GM06990 (cell line): Measurements from ENCODE around the gene TNPO1.

Source experiments
- DNase-seq: peaks from one replicate; pipeline ENCODE4 v3.0.0-alpha.2; 2011; ENCODE audit not compliant: insufficient read length; ENCODE audit errors: extremely low read depth
- H3K27me3 ChIP-seq: replicated peaks from 2 replicates; pipeline ENCODE4 v1.6.0; 2011; ENCODE audit warnings: low read length; ENCODE audit not compliant: control insufficient read depth, insufficient read depth
- H3K36me3 ChIP-seq: 2 replicates; pipeline ENCODE4 v1.5.1; 2011; ENCODE audit warnings: low read length; ENCODE audit not compliant: control insufficient read depth, insufficient read depth
- H3K4me3 ChIP-seq: replicated peaks from 2 replicates; pipeline ENCODE4 v1.5.1; 2011; ENCODE audit warnings: low read depth, mild to moderate bottlenecking, control low read depth, low read length
- CTCF ChIP-seq: IDR thresholded peaks from 2 replicates; pipeline ENCODE4 v1.5.1; 2011; ENCODE audit warnings: low read length, control low read depth, mild to moderate bottlenecking, inconsistent platforms; ENCODE audit not compliant: insufficient read depth, poor library complexity, severe bottlenecking

The TNPO1 gene

GRCh38 chr5:72882989-72883388, 66.5 kb downstream of the TNPO1 start:
- no peak overlapping the region for H3K4me3 ChIP-seq
- no peaks in the 10 kb centered on the region for H3K27me3 ChIP-seq
- DNase-seq, result no peak
- peaks cover 10% of the 10 kb centered on the region for H3K36me3 ChIP-seq
- no peak for TF ChIP-seq CTCF

- Histone ChIP-seq H3K27me3 (no peaks in the 10 kb centered on the region), H3K4me3 (no peak overlapping the region), H3K36me3 (peaks cover 12% of the 10 kb centered on the region)
- TF ChIP-seq CTCF, result no peak
- no peak for DNase-seq
Measured at GRCh38 chr5:72883850-72884249, 67.4 kb downstream of the TNPO1 start.

- H3K27me3 ChIP-seq, result no peaks in the 10 kb centered on the region
- no peak overlapping the region for H3K4me3 ChIP-seq
- TF ChIP-seq CTCF, result no peak
- DNase-seq, result no peak
- peaks cover 10% of the 10 kb centered on the region for H3K36me3 ChIP-seq
Measured at GRCh38 chr5:72884892-72885291, 68.4 kb downstream of the TNPO1 start.

GRCh38 chr5:72885824-72886223, 69.4 kb downstream of the TNPO1 start:
- Histone ChIP-seq H3K4me3 (no peak overlapping the region), H3K27me3 (no peaks in the 10 kb centered on the region), H3K36me3 (peaks cover 10% of the 10 kb centered on the region)
- no peak for DNase-seq
- no peak for TF ChIP-seq CTCF

- Histone ChIP-seq H3K4me3 (no peak overlapping the region), H3K27me3 (no peaks in the 10 kb centered on the region), H3K36me3 (peaks cover 11% of the 10 kb centered on the region)
- TF ChIP-seq CTCF, result no peak
- DNase-seq, result no peak
Measured at GRCh38 chr5:72888595-72888994, 72.1 kb downstream of the TNPO1 start.

GRCh38 chr5:72889324-72889723, 72.9 kb downstream of the TNPO1 start:
- Histone ChIP-seq H3K36me3 (peaks cover 11% of the 10 kb centered on the region), H3K27me3 (no peaks in the 10 kb centered on the region), H3K4me3 (no peak overlapping the region)
- TF ChIP-seq CTCF, result no peak
- no peak for DNase-seq
